Measurements from ENCODE around the gene ATM. TPM values are rescaled to one million over a fixed set of nuclear protein-coding genes. Genes with fewer than 3 reads are reported as not detected.

Gene ATM
- total and polyA plus RNA-seq, 2 donors (not counting 3 experiments of a cell fraction or from before 2014, with no cell fraction given), result 11.8 to 49.7 TPM

DNA sequence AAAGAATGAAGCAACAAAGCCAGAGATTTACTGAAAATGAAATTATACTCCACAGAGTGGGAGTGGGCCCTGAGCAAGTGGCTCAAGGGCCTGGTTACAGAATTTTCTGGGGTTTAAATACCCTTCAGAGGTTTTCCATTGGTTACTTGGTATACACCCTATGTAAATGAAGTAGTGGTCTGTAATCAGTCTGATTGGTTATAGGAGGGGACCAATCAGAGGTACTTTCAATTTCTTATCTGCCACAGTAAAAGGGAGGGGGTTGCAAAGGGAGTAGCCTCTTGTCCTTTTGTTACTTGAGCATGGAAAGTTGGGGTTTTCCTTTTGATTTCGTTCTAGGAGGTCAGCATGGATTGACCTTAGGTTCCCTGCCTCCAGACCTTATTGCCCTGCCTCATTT, 63.5 kb downstream of the ATM start:
- Histone ChIP-seq H3K36me3 (ENCODE audit: control insufficient read depth in 2 of 2, extremely low read depth in 1 of 2, insufficient read depth in 2 of 2, low read length in 2 of 2) (peaks cover 7 to 8% of the 10 kb centered on the region in 2 experiments), H2AFZ (ENCODE audit: low read depth, low read length) (no peak overlapping the region), H3K4me1 (ENCODE audit: control insufficient read depth, extremely low read depth, insufficient read depth, low read length) (no peaks in the 10 kb centered on the region), H3K27me3 (ENCODE audit: control insufficient read depth in 2 of 2, insufficient read depth in 2 of 2, low read length in 2 of 2) (no peaks in the 10 kb centered on the region), H3K9me3 (replicated peaks; ENCODE audit: control insufficient read depth, insufficient read depth, low read length) (no peaks in the 10 kb centered on the region), H3K9ac (replicated peaks; ENCODE audit: extremely low read depth, insufficient read depth, low read length) (no peak overlapping the region), H3K4me3 (replicated peaks in 1 of 3; ENCODE audit: insufficient read depth in 1 of 3, low read depth in 1 of 3, low read length in 3 of 3) (no peak overlapping the region), H3K9me1 (replicated peaks; ENCODE audit: control insufficient read depth, extremely low read depth, insufficient read depth, low read length) (no peaks in the 10 kb centered on the region), H4K20me1 (replicated peaks; ENCODE audit: control insufficient read depth, extremely low read depth, insufficient read depth, low read length) (no peaks in the 10 kb centered on the region), H3K4me2 (ENCODE audit: insufficient read depth, low read length) (no peak overlapping the region), H3K27ac (ENCODE audit: insufficient read depth, low read depth, low read length) (no peak overlapping the region), H3K79me2 (ENCODE audit: control insufficient read depth, insufficient read depth, low read length) (no peaks in the 10 kb centered on the region)
- FAIRE-seq, result no peak
- no peak for DNase-seq (ENCODE audit: low read depth, low spot score)
- dilution Hi-C loops (cut with MboI; ENCODE audit: extremely low pct_ligation_motif_present, low sequenced_read_pairs), result no loop called here
- ChIA-PET CTCF (no interaction called here), POLR2A (no interaction called here)
- TF ChIP-seq JUN (IDR thresholded peaks at IDR 0.05; ENCODE audit: borderline replicate concordance, insufficient read depth, insufficient read length, low read depth) (no peak), EZH2 (IDR thresholded peaks at IDR 0.05; ENCODE audit: borderline replicate concordance, low read depth, low read length, severe bottlenecking) (no peak), FOS (IDR thresholded peaks at IDR 0.05; ENCODE audit: borderline replicate concordance, insufficient read depth, low read length) (no peak), MYC (IDR thresholded peaks at IDR 0.05; ENCODE audit: low read depth, low read length) (no peak)
- TF ChIP-seq, protein P1, sequence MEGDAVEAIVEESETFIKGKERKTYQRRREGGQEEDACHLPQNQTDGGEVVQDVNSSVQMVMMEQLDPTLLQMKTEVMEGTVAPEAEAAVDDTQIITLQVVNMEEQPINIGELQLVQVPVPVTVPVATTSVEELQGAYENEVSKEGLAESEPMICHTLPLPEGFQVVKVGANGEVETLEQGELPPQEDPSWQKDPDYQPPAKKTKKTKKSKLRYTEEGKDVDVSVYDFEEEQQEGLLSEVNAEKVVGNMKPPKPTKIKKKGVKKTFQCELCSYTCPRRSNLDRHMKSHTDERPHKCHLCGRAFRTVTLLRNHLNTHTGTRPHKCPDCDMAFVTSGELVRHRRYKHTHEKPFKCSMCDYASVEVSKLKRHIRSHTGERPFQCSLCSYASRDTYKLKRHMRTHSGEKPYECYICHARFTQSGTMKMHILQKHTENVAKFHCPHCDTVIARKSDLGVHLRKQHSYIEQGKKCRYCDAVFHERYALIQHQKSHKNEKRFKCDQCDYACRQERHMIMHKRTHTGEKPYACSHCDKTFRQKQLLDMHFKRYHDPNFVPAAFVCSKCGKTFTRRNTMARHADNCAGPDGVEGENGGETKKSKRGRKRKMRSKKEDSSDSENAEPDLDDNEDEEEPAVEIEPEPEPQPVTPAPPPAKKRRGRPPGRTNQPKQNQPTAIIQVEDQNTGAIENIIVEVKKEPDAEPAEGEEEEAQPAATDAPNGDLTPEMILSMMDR (IDR thresholded peaks at IDR 0.05; ENCODE audit: extremely low read depth in 1 of 2, insufficient read depth in 1 of 2, low read depth in 1 of 2, low read length in 2 of 2), result no peak
- BruUV-seq (replicated peaks), result no TSS peak
- intact Hi-C loops (cut with micrococcal nuclease), result no loop called here

DNA sequence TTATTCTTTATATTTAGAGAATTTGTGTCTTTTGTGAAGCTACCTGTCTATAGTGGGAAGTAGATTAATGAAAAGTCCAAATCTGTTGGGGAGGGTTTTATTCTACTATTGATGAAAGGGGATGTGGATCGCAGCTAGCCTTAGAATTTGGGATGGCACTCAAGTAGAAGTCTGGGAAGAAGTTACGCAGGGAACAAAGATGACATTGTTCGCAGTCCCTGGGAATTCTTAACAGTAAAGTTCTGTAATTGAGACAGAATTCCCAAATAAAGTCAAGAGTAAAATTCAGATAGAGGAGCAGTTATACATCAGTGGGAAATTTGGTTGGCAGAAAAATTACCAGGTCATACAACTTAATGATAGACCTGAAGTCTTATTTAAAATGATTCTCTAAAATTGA, 64.1 kb downstream of the ATM start:
- Histone ChIP-seq H2AFZ (ENCODE audit: low read depth, low read length) (no peak overlapping the region), H3K4me1 (ENCODE audit: control insufficient read depth, extremely low read depth, insufficient read depth, low read length) (no peaks in the 10 kb centered on the region), H3K9me1 (replicated peaks; ENCODE audit: control insufficient read depth, extremely low read depth, insufficient read depth, low read length) (no peaks in the 10 kb centered on the region), H3K9me3 (replicated peaks; ENCODE audit: control insufficient read depth, insufficient read depth, low read length) (no peaks in the 10 kb centered on the region), H4K20me1 (replicated peaks; ENCODE audit: control insufficient read depth, extremely low read depth, insufficient read depth, low read length) (no peaks in the 10 kb centered on the region), H3K4me2 (ENCODE audit: insufficient read depth, low read length) (no peak overlapping the region), H3K9ac (replicated peaks; ENCODE audit: extremely low read depth, insufficient read depth, low read length) (no peak overlapping the region), H3K4me3 (replicated peaks in 1 of 3; ENCODE audit: insufficient read depth in 1 of 3, low read depth in 1 of 3, low read length in 3 of 3) (no peak overlapping the region), H3K27me3 (ENCODE audit: control insufficient read depth in 2 of 2, insufficient read depth in 2 of 2, low read length in 2 of 2) (no peaks in the 10 kb centered on the region), H3K36me3 (ENCODE audit: control insufficient read depth in 2 of 2, extremely low read depth in 1 of 2, insufficient read depth in 2 of 2, low read length in 2 of 2) (peaks cover 7 to 8% of the 10 kb centered on the region in 2 experiments), H3K27ac (ENCODE audit: insufficient read depth, low read depth, low read length) (no peak overlapping the region), H3K79me2 (ENCODE audit: control insufficient read depth, insufficient read depth, low read length) (no peaks in the 10 kb centered on the region)
- DNase-seq (ENCODE audit: low read depth, low spot score), result no peak
- no peak for TF ChIP-seq GATA2 (IDR thresholded peaks at IDR 0.05; ENCODE audit: insufficient read depth, insufficient read length, low read depth, low read length)
- no peak for TF ChIP-seq POLR2A (IDR thresholded peaks at IDR 0.05; ENCODE audit: low read depth, low read length)
- TF ChIP-seq, protein P1 (IDR thresholded peaks at IDR 0.05; ENCODE audit: extremely low read depth in 1 of 2, insufficient read depth in 1 of 2, low read depth in 1 of 2, low read length in 2 of 2), result no peak
- TF ChIP-seq MYC (IDR thresholded peaks at IDR 0.05; ENCODE audit: low read depth, low read length), result no peak
- TF ChIP-seq POLR2AphosphoS5 (IDR thresholded peaks at IDR 0.05; ENCODE audit: insufficient read depth, low read depth, low read length), result no peak
- POLR2A ChIA-PET, result no interaction called here
- FAIRE-seq, result no peak
- intact Hi-C loops (cut with micrococcal nuclease), result no loop called here
- CTCF ChIA-PET, result no interaction called here
- dilution Hi-C loops (cut with MboI; ENCODE audit: extremely low pct_ligation_motif_present, low sequenced_read_pairs), result no loop called here
- BruUV-seq (replicated peaks), result no TSS peak
